Gastroesophageal sphincter (tissue), 3 donors: ENCODE measurements around the gene ASF1A.

Source experiments
- POLR2A ChIP-seq, 2 donors: fragments of 450-650 bp; IDR thresholded peaks; one replicate each; pipeline ENCODE4 v1.6.1; 2017; ENCODE audit warnings: antibody characterized with exemption in 2 of 2, mild to moderate bottlenecking in 2 of 2, moderate library complexity in 1 of 2
- POLR2AphosphoS5 ChIP-seq: sonication (generic); formaldehyde crosslinking; IDR thresholded peaks from one replicate; pipeline ENCODE4 v1.6.1; 2017; ENCODE audit warnings: antibody characterized with exemption
- TF ChIP-seq, protein P1 (sequence below), 4 experiments: fragments of 200-600 bp in 2 of 4; fragments of 450-650 bp in 2 of 4; sonication (generic) in 1 of 4; IDR thresholded peaks; one replicate each; pipeline ENCODE4 v1.5.1; 2017 to 2019; ENCODE audit warnings: antibody characterized with exemption in 4 of 4, mild to moderate bottlenecking in 2 of 4, moderate library complexity in 2 of 4

GRCh38 chr6:118895859-118896258, 1.9 kb downstream of the ASF1A start:
- TF ChIP-seq, protein P1, sequence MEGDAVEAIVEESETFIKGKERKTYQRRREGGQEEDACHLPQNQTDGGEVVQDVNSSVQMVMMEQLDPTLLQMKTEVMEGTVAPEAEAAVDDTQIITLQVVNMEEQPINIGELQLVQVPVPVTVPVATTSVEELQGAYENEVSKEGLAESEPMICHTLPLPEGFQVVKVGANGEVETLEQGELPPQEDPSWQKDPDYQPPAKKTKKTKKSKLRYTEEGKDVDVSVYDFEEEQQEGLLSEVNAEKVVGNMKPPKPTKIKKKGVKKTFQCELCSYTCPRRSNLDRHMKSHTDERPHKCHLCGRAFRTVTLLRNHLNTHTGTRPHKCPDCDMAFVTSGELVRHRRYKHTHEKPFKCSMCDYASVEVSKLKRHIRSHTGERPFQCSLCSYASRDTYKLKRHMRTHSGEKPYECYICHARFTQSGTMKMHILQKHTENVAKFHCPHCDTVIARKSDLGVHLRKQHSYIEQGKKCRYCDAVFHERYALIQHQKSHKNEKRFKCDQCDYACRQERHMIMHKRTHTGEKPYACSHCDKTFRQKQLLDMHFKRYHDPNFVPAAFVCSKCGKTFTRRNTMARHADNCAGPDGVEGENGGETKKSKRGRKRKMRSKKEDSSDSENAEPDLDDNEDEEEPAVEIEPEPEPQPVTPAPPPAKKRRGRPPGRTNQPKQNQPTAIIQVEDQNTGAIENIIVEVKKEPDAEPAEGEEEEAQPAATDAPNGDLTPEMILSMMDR (IDR thresholded peaks at IDR 0.05) = no peak
- TF ChIP-seq POLR2A (IDR thresholded peaks at IDR 0.05) (no peak), POLR2AphosphoS5 (no peak)
